Endodermal cell (in vitro differentiated cells): ENCODE data around the gene PHLDA2. TPM values are rescaled to one million over a fixed set of nuclear protein-coding genes. Genes with fewer than 3 reads are reported as not detected.
A peak's percentile ranks its signal among the peaks of the same experiment; 100 is the strongest.

Experiments
- DNase-seq: peaks from one replicate; pipeline ENCODE4 v3.0.0-alpha.2; 2017
- H3K27ac ChIP-seq: 2 replicates; pipeline ENCODE4 v1.5.1; 2013; ENCODE audit warnings: mild to moderate bottlenecking, low read depth, low read length, moderate library complexity
- H3K27me3 ChIP-seq: 2 replicates; pipeline ENCODE4 v1.6.1; 2013; ENCODE audit warnings: mild to moderate bottlenecking, low read length, moderate library complexity; ENCODE audit not compliant: insufficient read depth, control insufficient read depth, poor library complexity, severe bottlenecking
- H3K36me3 ChIP-seq: 2 replicates; pipeline ENCODE4 v1.7.0; 2013; ENCODE audit warnings: mild to moderate bottlenecking, low read length, moderate library complexity; ENCODE audit not compliant: control insufficient read depth, insufficient read depth
- H3K4me1 ChIP-seq: one replicate; pipeline ENCODE4 v1.7.0; 2013; ENCODE audit warnings: low read length; ENCODE audit not compliant: control insufficient read depth, insufficient read depth
- H3K4me3 ChIP-seq: 2 replicates; pipeline ENCODE4 v1.5.1; 2013; ENCODE audit warnings: mild to moderate bottlenecking, low read length, moderate library complexity
- H3K9ac ChIP-seq: 2 replicates; pipeline ENCODE4 v1.6.1; 2013; ENCODE audit warnings: mild to moderate bottlenecking, low read length, moderate library complexity; ENCODE audit not compliant: poor library complexity, severe bottlenecking; ENCODE audit errors: extremely low read depth
- H3K9me3 ChIP-seq: 2 replicates; pipeline ENCODE4 v1.6.1; 2013; ENCODE audit warnings: mild to moderate bottlenecking, low read length, moderate library complexity; ENCODE audit not compliant: control insufficient read depth
- H3K27ac Mint-ChIP-seq: 2 replicates; pipeline ENCODE4 v1.8.0; 2020; ENCODE audit warnings: mixed read lengths
- H3K27me3 Mint-ChIP-seq: 2 replicates; pipeline ENCODE4 v1.8.0; 2021; ENCODE audit warnings: mild to moderate bottlenecking, mixed read lengths; ENCODE audit not compliant: insufficient read depth
- H3K36me3 Mint-ChIP-seq: 2 replicates; pipeline ENCODE4 v1.8.0; 2020; ENCODE audit warnings: low read depth, mixed read lengths
- H3K4me1 Mint-ChIP-seq: 2 replicates; pipeline ENCODE4 v1.8.0; 2020; ENCODE audit warnings: mixed read lengths
- H3K4me3 Mint-ChIP-seq: 2 replicates; pipeline ENCODE4 v1.8.0; 2020; ENCODE audit warnings: mild to moderate bottlenecking, moderate library complexity, mixed read lengths
- H3K9me3 Mint-ChIP-seq: 2 replicates; pipeline ENCODE4 v1.8.0; 2020; ENCODE audit warnings: mild to moderate bottlenecking, mixed read lengths
- CTCF ChIP-seq: fragments of 200-600 bp; sonication (generic); conservative IDR thresholded peaks from 2 replicates; pipeline ENCODE4 v1.5.0; 2021; ENCODE audit warnings: antibody characterized with exemption, mild to moderate bottlenecking
- WGBS, 2 experiments: methylation state at CpG; one replicate each; pipeline versions ENCODE4 v1.1.5 to v1.1.7; 2013; ENCODE audit warnings: missing lambda C conversion rate in 2 of 2, mixed read lengths in 1 of 2; ENCODE audit not compliant: insufficient coverage in 1 of 2, insufficient read length in 1 of 2; 5-methylcytosine and 5-hydroxymethylcytosine counted together
- total RNA-seq, 2 donors: library from RNA; stranded (reverse); fragmentation: NEBNext Ultra II Directional in 1 of 2; extraction: Animal tissue kit (Norgen Biotek cat#: 25700) in 1 of 2; gene quantifications; 2 replicates in 1 of 2; 3 replicates in 1 of 2; pipeline ENCODE4 v1.2.1, GENCODE V29; 2021

Gene PHLDA2
- total RNA-seq, 2 donors from 2014 or later: 3.0 to 5.1 TPM

GRCh38 chr11:2929531-2929949 lies 320 bp upstream of the PHLDA2 start:
- no peak for DNase-seq
- Mint-ChIP-seq H3K4me3 (peak overlapping the region; percentile 63), H3K36me3 (no peaks in the 10 kb centered on the region), H3K9me3 (no peaks in the 10 kb centered on the region), H3K27ac (no peak overlapping the region), H3K4me1 (peaks cover 8% of the 10 kb centered on the region), H3K27me3 (peaks cover 38% of the 10 kb centered on the region)
- no peaks in the 10 kb centered on the region for H3K36me3 ChIP-seq
- no peak for TF ChIP-seq CTCF
- no peaks in the 10 kb centered on the region for H3K9me3 ChIP-seq
- H3K4me1 ChIP-seq: no peaks in the 10 kb centered on the region
- no peak overlapping the region for H3K27ac ChIP-seq
- H3K4me3 ChIP-seq: peak overlapping the region; percentile 71
- WGBS, 2 experiments: 3 to 5% methylated on average over 10 to 48 of the region's 48 CpGs
- peak overlapping the region; percentile 38 for H3K9ac ChIP-seq
- H3K27me3 ChIP-seq: peaks cover 33% of the 10 kb centered on the region

- peaks cover 8% of the 10 kb centered on the region for H3K4me1 Mint-ChIP-seq
- H3K9me3 ChIP-seq: no peaks in the 10 kb centered on the region
- H3K4me3 ChIP-seq: peak overlapping the region; percentile 75
- 5 to 37% methylated on average over 14 to 25 of the region's 25 CpGs for WGBS, 2 experiments
- no peaks in the 10 kb centered on the region for H3K4me1 ChIP-seq
- no peak for DNase-seq
- peaks cover 33% of the 10 kb centered on the region for H3K27me3 ChIP-seq
- no peak overlapping the region for H3K27ac ChIP-seq
- H3K27me3 Mint-ChIP-seq: peaks cover 38% of the 10 kb centered on the region
- no peaks in the 10 kb centered on the region for H3K36me3 Mint-ChIP-seq
- no peak for TF ChIP-seq CTCF
- no peak overlapping the region for H3K27ac Mint-ChIP-seq
- H3K4me3 Mint-ChIP-seq: peak overlapping the region; percentile 63
- H3K9ac ChIP-seq: no peak overlapping the region
- no peaks in the 10 kb centered on the region for H3K9me3 Mint-ChIP-seq
- H3K36me3 ChIP-seq: no peaks in the 10 kb centered on the region
Observed at GRCh38 chr11:2927851-2928604, 1.2 kb downstream of the PHLDA2 start.

- no peak overlapping the region for H3K27ac Mint-ChIP-seq
Observed at GRCh38 chr11:2927121-2927800, 2.0 kb downstream of the PHLDA2 start.

More at GRCh38 chr11:2927121-2927800, 2.0 kb downstream of the PHLDA2 start:
- H3K27ac ChIP-seq: no peak overlapping the region
- Mint-ChIP-seq H3K27me3 (peaks cover 38% of the 10 kb centered on the region), H3K4me1 (peaks cover 8% of the 10 kb centered on the region), H3K9me3 (no peaks in the 10 kb centered on the region), H3K36me3 (no peaks in the 10 kb centered on the region), H3K4me3 (no peak overlapping the region)
- DNase-seq: no peak
- TF ChIP-seq CTCF: no peak
- WGBS, 2 experiments: 93 to 97% methylated on average over 5 to 12 of the region's 12 CpGs
- H3K4me1 ChIP-seq: no peaks in the 10 kb centered on the region
- H3K27me3 ChIP-seq: peaks cover 33% of the 10 kb centered on the region
- no peaks in the 10 kb centered on the region for H3K9me3 ChIP-seq
- H3K4me3 ChIP-seq: no peak overlapping the region
- H3K9ac ChIP-seq: no peak overlapping the region
- no peaks in the 10 kb centered on the region for H3K36me3 ChIP-seq
